Neural cell (in vitro differentiated cells): ENCODE data around the gene ZFYVE19. TPM values are rescaled to one million over a fixed set of nuclear protein-coding genes. Genes with fewer than 3 reads are reported as not detected.

ENCODE experiments used
- H2AFZ ChIP-seq: fragments of 200-600, 300-800 bp; sonication (generic), shearing (Covaris generic); 2 replicates; pipeline ENCODE4 v1.6.0; 2014; ENCODE audit warnings: low read depth, mild to moderate bottlenecking, antibody characterized with exemption, low read length, moderate library complexity
- H3F3A ChIP-seq: fragments of 200-600 bp; shearing (Covaris generic); 2 replicates; pipeline ENCODE4 v1.6.1; 2016; ENCODE audit warnings: mild to moderate bottlenecking, moderate library complexity, mixed read lengths, antibody characterized with exemption, low read length; ENCODE audit not compliant: insufficient read depth, poor library complexity, severe bottlenecking
- H3K27ac ChIP-seq: fragments of 200-600, 300-800 bp; sonication (generic), shearing (Covaris generic); 2 replicates; pipeline ENCODE4 v1.5.1; 2014; ENCODE audit warnings: mild to moderate bottlenecking, low read length, moderate library complexity
- H3K27me3 ChIP-seq: fragments of 300-800, 200-600 bp; sonication (generic), shearing (Covaris generic); 2 replicates; pipeline ENCODE4 v1.6.0; 2014; ENCODE audit warnings: mild to moderate bottlenecking, low read depth, low read length, moderate library complexity; ENCODE audit not compliant: insufficient read depth
- H3K36me3 ChIP-seq: fragments of 300-800, 200-600 bp; sonication (generic), shearing (Covaris generic); 2 replicates; pipeline ENCODE4 v1.5.1; 2014; ENCODE audit warnings: mild to moderate bottlenecking, antibody characterized with exemption, low read length, moderate library complexity; ENCODE audit not compliant: insufficient read depth
- H3K4me2 ChIP-seq: fragments of 300-800, 200-600 bp; sonication (generic), shearing (Covaris generic); 2 replicates; pipeline ENCODE4 v1.6.0; 2014; ENCODE audit warnings: mild to moderate bottlenecking, low read length
- H3K4me3 ChIP-seq: fragments of 300-800, 200-600 bp; sonication (generic), shearing (Covaris generic); 2 replicates; pipeline ENCODE4 v1.5.1; 2014; ENCODE audit warnings: mild to moderate bottlenecking, low read length, moderate library complexity
- H3K79me2 ChIP-seq: fragments of 200-600 bp; shearing (Covaris generic); replicated peaks from 2 replicates; pipeline ENCODE4 v1.6.0; 2014; ENCODE audit warnings: mild to moderate bottlenecking, low read length, moderate library complexity; ENCODE audit not compliant: insufficient read depth
- H3K9ac ChIP-seq: fragments of 300-800, 200-600 bp; sonication (generic), shearing (Covaris generic); 2 replicates; pipeline ENCODE4 v1.6.1; 2016; ENCODE audit warnings: mild to moderate bottlenecking, low read length, mixed read lengths
- H3K9me2 ChIP-seq: fragments of 200-600 bp; shearing (Covaris generic); 2 replicates; pipeline ENCODE4 v1.6.1; 2016; ENCODE audit warnings: mild to moderate bottlenecking, low read length, mixed read lengths; ENCODE audit not compliant: insufficient read depth
- H3K9me3 ChIP-seq: fragments of 200-600, 300-800 bp; sonication (generic), shearing (Covaris generic); 2 replicates; pipeline ENCODE4 v1.6.1; 2016; ENCODE audit warnings: mild to moderate bottlenecking, mixed run types, low read length, moderate library complexity, mixed read lengths
- H4K20me1 ChIP-seq: fragments of 200-600 bp; shearing (Covaris generic); 2 replicates; pipeline ENCODE4 v1.6.1; 2016; ENCODE audit warnings: mild to moderate bottlenecking, mixed run types; ENCODE audit not compliant: insufficient read depth
- EP300 ChIP-seq: fragments of 450-650 bp; conservative IDR thresholded peaks from 2 replicates; pipeline ENCODE4 v1.6.1; 2014; ENCODE audit warnings: antibody characterized with exemption, mild to moderate bottlenecking, moderate library complexity; ENCODE audit not compliant: poor library complexity, severe bottlenecking
- EZH2 ChIP-seq: fragments of 200-600, 300-800 bp; shearing (Covaris generic), sonication (generic); IDR thresholded peaks from 2 replicates; pipeline ENCODE4 v1.6.1; 2014; ENCODE audit warnings: antibody characterized with exemption, low read length, borderline replicate concordance, mild to moderate bottlenecking; ENCODE audit not compliant: insufficient read depth, poor library complexity, severe bottlenecking
- MXI1 ChIP-seq: fragments of 450-650 bp; conservative IDR thresholded peaks from 2 replicates; pipeline ENCODE4 v1.6.1; 2014; ENCODE audit warnings: antibody characterized with exemption, mild to moderate bottlenecking; ENCODE audit not compliant: poor library complexity, severe bottlenecking
- POLR2AphosphoS5 ChIP-seq: IDR thresholded peaks from 2 replicates; pipeline ENCODE4 v1.6.1; 2012
- RAD21 ChIP-seq: fragments of 450-650 bp; conservative IDR thresholded peaks from 2 replicates; pipeline ENCODE4 v1.6.1; 2014; ENCODE audit warnings: antibody characterized with exemption, mild to moderate bottlenecking, moderate library complexity
- REST ChIP-seq: IDR thresholded peaks from 2 replicates; pipeline ENCODE4 v1.6.1; 2012; ENCODE audit warnings: borderline replicate concordance
- SMC3 ChIP-seq: fragments of 450-650 bp; conservative IDR thresholded peaks from 2 replicates; pipeline ENCODE4 v1.6.1; 2014; ENCODE audit warnings: antibody characterized with exemption, mild to moderate bottlenecking, moderate library complexity; ENCODE audit not compliant: poor library complexity
- polyA plus RNA-seq: library from polyadenylated mRNA; depleted of rRNA; stranded (reverse); fragments of >200 nt; gene quantifications from 2 replicates; pipeline ENCODE4 v1.2.3, GENCODE V29; 2014

The ZFYVE19 gene
- polyA plus RNA-seq, 1 donor from 2014 or later: 48.2 TPM

DNA sequence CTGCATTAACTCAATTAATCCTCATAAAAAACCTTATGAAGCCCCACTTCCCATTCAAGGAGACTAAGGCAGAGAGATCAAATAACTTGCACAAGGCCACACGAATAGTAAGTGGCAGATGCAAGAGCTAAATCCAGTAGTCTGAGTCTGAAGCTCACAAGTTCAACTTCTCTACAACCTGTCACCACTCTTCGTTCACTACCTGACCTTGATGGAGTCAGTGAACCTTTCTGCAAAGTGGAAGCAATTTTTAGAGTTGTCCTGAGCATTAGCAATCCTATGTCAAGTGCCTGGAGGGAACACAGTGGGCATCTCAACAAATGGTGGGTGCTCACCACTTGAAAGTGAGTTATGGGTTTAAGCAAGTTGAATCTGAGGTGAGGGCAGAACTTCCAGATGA lies 34.9 kb downstream of the ZFYVE19 start:
- Histone ChIP-seq H2AFZ (no peak overlapping the region), H3K9ac (no peak overlapping the region), H3F3A (no peaks in the 10 kb centered on the region), H3K79me2 (no peaks in the 10 kb centered on the region), H3K9me3 (no peaks in the 10 kb centered on the region), H4K20me1 (no peaks in the 10 kb centered on the region), H3K27ac (no peak overlapping the region), H3K36me3 (no peaks in the 10 kb centered on the region), H3K4me2 (no peak overlapping the region), H3K27me3 (peaks cover 59% of the 10 kb centered on the region), H3K4me3 (no peak overlapping the region), H3K9me2 (no peaks in the 10 kb centered on the region)
- TF ChIP-seq SMC3: no peak
- no peak for TF ChIP-seq MXI1
- TF ChIP-seq POLR2AphosphoS5: no peak
- no peak for TF ChIP-seq EP300
- TF ChIP-seq REST: no peak
- TF ChIP-seq RAD21: no peak

GRCh38 chr15:40843261-40843884 lies 36.5 kb downstream of the ZFYVE19 start:
- H3K4me3 ChIP-seq: peak overlapping the region; percentile 30
- H3K4me2 ChIP-seq: no peak overlapping the region
- H3K9ac ChIP-seq: no peak overlapping the region
- no peaks in the 10 kb centered on the region for H3F3A ChIP-seq
- H2AFZ ChIP-seq: no peak overlapping the region
- no peak overlapping the region for H3K27ac ChIP-seq
- H4K20me1 ChIP-seq: no peaks in the 10 kb centered on the region
- no peaks in the 10 kb centered on the region for H3K9me3 ChIP-seq
- H3K9me2 ChIP-seq: no peaks in the 10 kb centered on the region
- TF ChIP-seq EZH2 (peak; percentile 32), MXI1 (no peak)
- H3K27me3 ChIP-seq: peaks cover 60% of the 10 kb centered on the region
- H3K79me2 ChIP-seq: no peaks in the 10 kb centered on the region
- H3K36me3 ChIP-seq: no peaks in the 10 kb centered on the region

GRCh38 chr15:40843885-40844695 lies 37.2 kb downstream of the ZFYVE19 start, which contains the start of gene SPINT1:
Gene SPINT1 (plus strand): TSS chr15:40844048. CDS start chr15:40844555, 507 bp downstream.
- Histone ChIP-seq H3K79me2 (no peaks in the 10 kb centered on the region), H2AFZ (no peak within 1 kb of the TSS), H3K9me2 (no peaks in the 10 kb centered on the region), H3K36me3 (no peaks in the 10 kb centered on the region), H3K27me3 (peaks cover 60% of the 10 kb centered on the region), H3K9me3 (no peaks in the 10 kb centered on the region), H3K27ac (no peak within 1 kb of the TSS), H3K9ac (no peak within 1 kb of the TSS), H3F3A (no peaks in the 10 kb centered on the region), H4K20me1 (no peaks in the 10 kb centered on the region), H3K4me2 (no peak within 1 kb of the TSS), H3K4me3 (peak within 1 kb of the TSS; percentile 62)
- TF ChIP-seq EP300 (no peak), EZH2 (peak; percentile 27), MXI1 (no peak)
